K562 (cell line): ENCODE data around the gene UBN1. TPM values are rescaled to one million over a fixed set of nuclear protein-coding genes. Genes with fewer than 3 reads are reported as not detected.
A peak's percentile ranks its signal among the peaks of the same experiment; 100 is the strongest.

Experiments
- ATAC-seq: fragments of 200-7000 bp; cut with Tn5 transposase; 3 replicates; pipeline ENCODE4 v1.9.1; 2020; ENCODE audit warnings: moderate library complexity
- BruUV-seq: library from RNA; stranded (reverse); fragments of 400-500 nt; replicated peaks from 2 replicates; lab custom pipeline; 2021; lab: Mats Ljungman, UMichigan
- CTCF ChIA-PET: fragments of 300-600 bp; formaldehyde crosslinking; extraction: SDS; loops from one replicate; lab custom pipeline; 2021; ENCODE audit warnings: low intra/inter-chr PET ratio; lab: Yijun Ruan, JAX
- POLR2A ChIA-PET: fragments of 300-600, 350-650 bp; sonication (Branson Sonifier 250); formaldehyde crosslinking; extraction: SDS; loops from one replicate; lab custom pipeline; 2021; ENCODE audit warnings: antibody characterized with exemption, inconsistent platforms; lab: Yijun Ruan, JAX
- DNase-seq, 4 experiments: peaks; one replicate each; pipeline versions ENCODE4 v3.0.0 to v3.0.0-alpha.2; 2011 to 2018; ENCODE audit warnings: low spot score in 3 of 4, mixed read lengths in 3 of 4; ENCODE audit errors: extremely low read depth in 1 of 4
- FAIRE-seq: peaks from 2 replicates; lab custom pipeline; 2011; peaks lifted over from hg19 to GRCh38; lab: Jason Lieb, UNC
- H2AFZ ChIP-seq: 2 replicates; pipeline ENCODE4 v1.6.0; 2011; ENCODE audit warnings: low read depth, low read length, control low read depth, inconsistent platforms
- H3K27ac ChIP-seq: fragments of 200-600 bp; 3 replicates; pipeline ENCODE4 v1.8.0; 2011; ENCODE audit warnings: low read depth, mild to moderate bottlenecking, control low read depth, inconsistent platforms, low read length, moderate library complexity, mixed read lengths; ENCODE audit errors: extremely low read depth
- H3K27me3 ChIP-seq, 2 experiments: fragments of 300-600 bp in 1 of 2; 2 replicates in 1 of 2; 3 replicates in 1 of 2; pipeline versions ENCODE4 v1.6.0 to v1.8.0; 2011; ENCODE audit warnings: inconsistent platforms in 2 of 2, low read length in 2 of 2, mild to moderate bottlenecking in 1 of 2, mixed read lengths in 1 of 2, moderate library complexity in 1 of 2; ENCODE audit not compliant: control insufficient read depth in 2 of 2, insufficient read depth in 2 of 2
- H3K36me3 ChIP-seq: fragments of 300-600 bp; 3 replicates; pipeline ENCODE4 v1.8.0; 2011; ENCODE audit warnings: mild to moderate bottlenecking, low read length, inconsistent platforms; ENCODE audit not compliant: control insufficient read depth, insufficient read depth
- H3K4me1 ChIP-seq, 2 experiments: fragments of 200-600 bp in 1 of 2; replicated peaks in 1 of 2; 2 replicates in 1 of 2; 3 replicates in 1 of 2; pipeline versions ENCODE4 v1.5.1 to v1.8.0; 2011; ENCODE audit warnings: inconsistent platforms in 2 of 2, low read length in 2 of 2, mild to moderate bottlenecking in 1 of 2, mixed read lengths in 1 of 2, moderate library complexity in 1 of 2; ENCODE audit not compliant: control insufficient read depth in 2 of 2, insufficient read depth in 2 of 2
- H3K4me2 ChIP-seq: 2 replicates; pipeline ENCODE4 v1.6.1; 2011; ENCODE audit warnings: low read length, control low read depth, inconsistent platforms, mixed read lengths; ENCODE audit not compliant: insufficient read depth
- H3K4me3 ChIP-seq: fragments of 200-600 bp; sonication (generic), shearing (Covaris generic); 2 replicates; pipeline ENCODE4 v1.5.1; 2016; ENCODE audit warnings: control low read depth, inconsistent platforms
- H3K79me2 ChIP-seq: fragments of 200-600 bp; 3 replicates; pipeline ENCODE4 v1.8.0; 2011; ENCODE audit warnings: low read length, inconsistent platforms; ENCODE audit not compliant: control insufficient read depth, insufficient read depth
- H3K9ac ChIP-seq, 2 experiments: 2 replicates each; pipeline versions ENCODE4 v1.6.0 to v1.6.1; 2011; ENCODE audit warnings: low read depth in 2 of 2, low read length in 2 of 2, control low read depth in 1 of 2, inconsistent platforms in 1 of 2, mild to moderate bottlenecking in 1 of 2, mixed read lengths in 1 of 2; ENCODE audit not compliant: insufficient read depth in 1 of 2
- H3K9me1 ChIP-seq: one replicate; pipeline ENCODE4 v1.6.0; 2011; ENCODE audit warnings: inconsistent platforms, mild to moderate bottlenecking, low read length, moderate library complexity; ENCODE audit not compliant: control insufficient read depth, insufficient read depth
- H3K9me3 ChIP-seq: replicated peaks from 2 replicates; pipeline ENCODE4 v1.5.1; 2011; ENCODE audit warnings: low read depth, low read length, inconsistent platforms; ENCODE audit not compliant: control insufficient read depth, insufficient read depth
- H4K20me1 ChIP-seq: replicated peaks from 2 replicates; pipeline ENCODE4 v1.6.1; 2011; ENCODE audit warnings: low read length, inconsistent platforms, mixed read lengths; ENCODE audit not compliant: control insufficient read depth, insufficient read depth
- ARID3B ChIP-seq: fragments of 250-450 bp; sonication (Bioruptor Pico); IDR thresholded peaks from 2 replicates; pipeline ENCODE4 v1.4.0; 2020; ENCODE audit warnings: borderline replicate concordance
- CBX1 ChIP-seq: sonication (generic); IDR thresholded peaks from 2 replicates; pipeline ENCODE4 v1.6.1; 2016; ENCODE audit warnings: antibody characterized with exemption, low read depth, mild to moderate bottlenecking
- CTBP1 ChIP-seq: fragments of 450-650 bp; IDR thresholded peaks from 2 replicates; pipeline ENCODE4 v1.6.1; 2016; ENCODE audit warnings: borderline replicate concordance
- NFIC ChIP-seq: fragments of 450-650 bp; IDR thresholded peaks from 2 replicates; pipeline ENCODE4 v1.6.1; 2017; ENCODE audit warnings: mild to moderate bottlenecking, inconsistent platforms
- SMAD4 ChIP-seq: fragments of 250-450 bp; sonication (Bioruptor Pico); conservative IDR thresholded peaks from 2 replicates; pipeline ENCODE4 v1.8.0; 2021; ENCODE audit warnings: inconsistent platforms, mild to moderate bottlenecking, moderate library complexity
- SNIP1 ChIP-seq: fragments of 450-650 bp; IDR thresholded peaks from 2 replicates; pipeline ENCODE4 v1.7.1; 2017; ENCODE audit warnings: low read depth, mild to moderate bottlenecking
- SUPT5H ChIP-seq: fragments of 450-650 bp; IDR thresholded peaks from 2 replicates; pipeline ENCODE4 v1.6.1; 2016
- TBP ChIP-seq: optimal IDR thresholded peaks from 2 replicates; pipeline ENCODE3; 2011; ENCODE audit warnings: low read depth, low read length, improper control_type of control experiment
- THRAP3 ChIP-seq: fragments of 450-650 bp; IDR thresholded peaks from 2 replicates; pipeline ENCODE4 v1.6.1; 2016; ENCODE audit warnings: mild to moderate bottlenecking, inconsistent platforms, borderline replicate concordance
- YBX1 ChIP-seq: fragments of 450-650 bp; IDR thresholded peaks from 2 replicates; pipeline ENCODE4 v1.7.1; 2016; ENCODE audit warnings: mild to moderate bottlenecking
- ZBED1 ChIP-seq: IDR thresholded peaks from 2 replicates; pipeline ENCODE4 v1.6.1; 2014
- ZNF239 ChIP-seq: fragments of 250-450 bp; sonication (Bioruptor Pico); IDR thresholded peaks from 2 replicates; pipeline ENCODE4 v1.4.0; 2020; ENCODE audit warnings: mild to moderate bottlenecking
- ZNF311 ChIP-seq: fragments of 250-450 bp; sonication (Bioruptor Pico); IDR thresholded peaks from 2 replicates; pipeline ENCODE4 v1.4.0; 2020; ENCODE audit warnings: mild to moderate bottlenecking, moderate library complexity
- WGBS: fragments of 100-300 bp; shearing (Covaris generic); methylation state at CpG from one replicate; pipeline ENCODE4 v1.1.6; 2016; ENCODE audit warnings: low coverage, mixed read lengths; ENCODE audit not compliant: insufficient coverage; ENCODE audit errors: missing lambda C conversion rate; 5-methylcytosine and 5-hydroxymethylcytosine counted together
- in situ Hi-C: fragments of 300-500 bp; cut with MboI; formaldehyde crosslinking; loops from 4 replicates; pipeline ENCODE4 v1.15.0; 2018; ENCODE audit warnings: inconsistent platforms, mixed read lengths
- intact Hi-C: fragments of 100-400 bp; cut with micrococcal nuclease; formaldehyde crosslinking; loops from 2 replicates; pipeline ENCODE4 v1.14.2; 2022
- polyA plus RNA-seq, 8 experiments: library from polyadenylated mRNA; depleted of rRNA in 4 of 8; stranded (reverse) in 5 of 8; unstranded in 3 of 8; fragments of >200 nt; fragmentation: Nextera tagmentation in 2 of 8; fragmentation: Illumina TruSeq in 1 of 8; extraction: Ambion mirVana in 2 of 8; extraction: Trizol in 1 of 8; gene quantifications; 2 replicates each; pipeline versions ENCODE4 v1.2.1 to v1.2.3, GENCODE V29; 2011 to 2014; ENCODE audit warnings: inconsistent platforms in 1 of 8, missing spikeins in 1 of 8
- total RNA-seq, 7 experiments: library from RNA; depleted of rRNA in 6 of 7; stranded (reverse); fragments of >200 nt in 6 of 7; fragmentation: Illumina TruSeq in 2 of 7; extraction: Trizol in 2 of 7; gene quantifications; 2 replicates each; pipeline versions ENCODE4 v1.2.1 to v1.2.3, GENCODE V29; 2011 to 2021; ENCODE audit warnings: low replicate concordance in 1 of 7
- TF ChIP-seq, protein P1 (sequence below), 2 experiments: IDR thresholded peaks; 2 replicates each; pipeline ENCODE4 v1.6.1; 2011; ENCODE audit warnings: borderline replicate concordance in 1 of 2, control low read depth in 1 of 2, low read depth in 1 of 2, low read length in 1 of 2, mild to moderate bottlenecking in 1 of 2, mixed read lengths in 1 of 2, moderate library complexity in 1 of 2; ENCODE audit not compliant: insufficient read depth in 1 of 2, insufficient read length in 1 of 2, poor library complexity in 1 of 2, severe bottlenecking in 1 of 2; ENCODE audit errors: extremely low read depth in 1 of 2

The UBN1 gene
- total and polyA plus RNA-seq, 9 of the 15 experiments (the other 6 are each of a cell fraction or from before 2014, with no cell fraction given), result 1.5 to 45.7 (median 20.6) TPM

GRCh38 chr16:4882633-4883285 lies 35.5 kb downstream of the UBN1 start (continued):
- TF ChIP-seq CBX1, result no peak
- no peak for TF ChIP-seq ZNF239 (CRISPR knock-in tag)
- TF ChIP-seq CTBP1, result peak; percentile 44; the same call in 1 of the 2 replicates
- no peak for TF ChIP-seq SNIP1
- TF ChIP-seq TBP, result no peak
- TF ChIP-seq SMAD4 (CRISPR knock-in tag), result no peak
- peak; percentile 58 for TF ChIP-seq NFIC
- no peak for TF ChIP-seq ARID3B (CRISPR knock-in tag)
- no peak for TF ChIP-seq YBX1
- TF ChIP-seq SUPT5H, result 0 out of 2 replicates have a peak, but pooled peaks have one; percentile 18
- no peak for TF ChIP-seq ZBED1
- no peak for TF ChIP-seq THRAP3

DNA sequence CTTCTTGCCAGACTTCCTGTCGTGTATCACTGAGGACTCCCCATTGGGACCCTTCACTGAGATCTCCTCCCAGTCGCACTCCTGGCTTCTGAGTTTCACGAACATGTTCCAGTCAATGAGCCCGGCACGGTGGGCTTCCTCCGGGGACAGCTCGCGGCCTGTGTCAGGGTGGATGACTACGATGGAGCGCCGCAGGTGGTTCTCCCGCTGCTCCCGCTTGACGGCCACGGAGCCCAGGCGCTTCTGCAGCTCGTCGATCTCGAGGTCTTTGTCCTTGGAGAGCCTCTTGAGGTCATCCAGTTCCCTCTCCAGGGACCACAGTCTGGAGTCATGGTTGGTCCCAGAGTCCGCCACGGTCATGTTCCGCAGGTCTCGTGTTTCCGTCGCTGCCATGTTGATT lies 36.2 kb downstream of the UBN1 start:
- Histone ChIP-seq H4K20me1 (no peaks in the 10 kb centered on the region; the same call in 1 of the 2 replicates), H3K9ac (no peak overlapping the region), H3K9me1 (peaks cover 3% of the 10 kb centered on the region), H3K36me3 (peaks cover 77% of the 10 kb centered on the region), H2AFZ (no peak overlapping the region), H3K4me2 (no peak overlapping the region), H3K27ac (no peak overlapping the region)
- no peak for ATAC-seq
- 98% methylated on average over 25 of the region's 25 CpGs for WGBS
- CTCF ChIA-PET, result no interaction called here
- POLR2A ChIA-PET, result interaction anchor here (0.9 to 3.6 kb wide), 3 partner anchors 9 to 18 kb away, joined by 3 to 19 read pairs (median 5); no protein-coding TSS in a partner anchor
- in situ Hi-C loops, result no loop called here
- no TSS peak for BruUV-seq
- TF ChIP-seq ZNF311 (CRISPR knock-in tag), result no peak
- TF ChIP-seq, protein P1, sequence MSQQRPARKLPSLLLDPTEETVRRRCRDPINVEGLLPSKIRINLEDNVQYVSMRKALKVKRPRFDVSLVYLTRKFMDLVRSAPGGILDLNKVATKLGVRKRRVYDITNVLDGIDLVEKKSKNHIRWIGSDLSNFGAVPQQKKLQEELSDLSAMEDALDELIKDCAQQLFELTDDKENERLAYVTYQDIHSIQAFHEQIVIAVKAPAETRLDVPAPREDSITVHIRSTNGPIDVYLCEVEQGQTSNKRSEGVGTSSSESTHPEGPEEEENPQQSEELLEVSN (IDR thresholded peaks at IDR 0.05; ENCODE audit: borderline replicate concordance in 1 of 2, extremely low read depth in 1 of 2, insufficient read depth in 1 of 2, insufficient read length in 1 of 2, low read depth in 1 of 2, low read length in 1 of 2, poor library complexity in 1 of 2, severe bottlenecking in 1 of 2), result peak in 1 of 2 experiments; percentile 9
- TF ChIP-seq, all 486 proteins: peak for 1
- DNase-seq, result no peak
- H3K4me1 ChIP-seq, result peaks cover 25 to 38% of the 10 kb centered on the region in 2 experiments; a peak in 4 of 5 replicates
- H3K27me3 ChIP-seq, result no peaks in the 10 kb centered on the region
- no peak for FAIRE-seq
- no peaks in the 10 kb centered on the region for H3K79me2 ChIP-seq
- H3K4me3 ChIP-seq, result no peak overlapping the region
- intact Hi-C loops, result loop anchor here (10.0 kb wide), 1 partner anchor 51 kb away; the partner anchor contains the start of gene PPL
- H3K9me3 ChIP-seq, result peaks cover 7% of the 10 kb centered on the region; the same call in 1 of the 2 replicates
